Suppressor macrophage (primary cell): ENCODE data around the gene ARHGEF11.
A peak's percentile ranks its signal among the peaks of the same experiment; 100 is the strongest.
"Not testable (repeated sequence)": the region's sequence is repeated elsewhere in the genome, so short reads cannot be mapped to it uniquely, and the experiment has no call there.

Experiments used
- DNase-seq, 4 experiments: peaks; one replicate each; pipeline ENCODE4 v3.0.0-alpha.2; 2020 to 2022

ARHGEF11 gene

GRCh38 chr1:156929596-156930238 lies 115.8 kb downstream of the ARHGEF11 start:
- DNase-seq = no peak

- DNase-seq = no peak
Measured at GRCh38 chr1:156928043-156928602, 117.4 kb downstream of the ARHGEF11 start.

GRCh38 chr1:156927215-156928042 lies 118.1 kb downstream of the ARHGEF11 start:
- peak; percentile 71 to 83 (median 76) for DNase-seq

GRCh38 chr1:156926695-156927094 lies 118.8 kb downstream of the ARHGEF11 start:
- not testable (repeated sequence) for DNase-seq

- DNase-seq = peak; percentile 48 to 69 (median 58)
Measured at GRCh38 chr1:156926175-156926574, 119.4 kb downstream of the ARHGEF11 start.

GRCh38 chr1:156925154-156926010 lies 120.2 kb downstream of the ARHGEF11 start:
- DNase-seq = no peak

- DNase-seq = no peak
Measured at GRCh38 chr1:156924478-156925153, 120.9 kb downstream of the ARHGEF11 start.

- no peak for DNase-seq
Measured at GRCh38 chr1:156923670-156924477, 121.7 kb downstream of the ARHGEF11 start.

GRCh38 chr1:156922986-156923669 lies 122.4 kb downstream of the ARHGEF11 start:
- no peak for DNase-seq

- no peak for DNase-seq
Measured at GRCh38 chr1:156921053-156921529, 124.5 kb downstream of the ARHGEF11 start.

GRCh38 chr1:156920233-156921052 lies 125.1 kb downstream of the ARHGEF11 start, which contains the start of gene LRRC71:
Gene LRRC71, plus strand, starts transcription at chr1:156920632. Its CDS starts 172 bp downstream, at chr1:156920804.
- DNase-seq = peak; percentile 84 to 94 (median 90)

GRCh38 chr1:156914440-156914856 lies 131.1 kb downstream of the ARHGEF11 start:
- DNase-seq = no peak

GRCh38 chr1:156913809-156914387 lies 131.6 kb downstream of the ARHGEF11 start:
- DNase-seq = no peak

GRCh38 chr1:156912861-156913808 lies 132.4 kb downstream of the ARHGEF11 start:
- DNase-seq = no peak

- no peak for DNase-seq
Measured at GRCh38 chr1:156912310-156912709, 133.2 kb downstream of the ARHGEF11 start.

- peak; percentile 43 to 76 (median 60) for DNase-seq
Measured at GRCh38 chr1:156911577-156912298, 133.8 kb downstream of the ARHGEF11 start.

GRCh38 chr1:156910309-156910782 lies 135.2 kb downstream of the ARHGEF11 start:
- peak; percentile 40 to 65 (median 45) for DNase-seq
